Heart right ventricle (tissue), 16 donors: ENCODE results near the gene SASH1. TPM values are rescaled to one million over a fixed set of nuclear protein-coding genes. Genes with fewer than 3 reads are reported as not detected.
A peak's percentile ranks its signal among the peaks of the same experiment; 100 is the strongest.

Experiments
- ATAC-seq, 8 donors: fragments of 200-7000 bp; cut with Tn5 transposase; one replicate each; pipeline ENCODE4 v1.9.1; 2020; ENCODE audit warnings: mild to moderate bottlenecking in 8 of 8, moderate library complexity in 8 of 8, moderate number of reproducible peaks in 1 of 8
- DNase-seq, 2 donors: peaks; one replicate each; pipeline ENCODE4 v3.0.0-alpha.2; 2020
- H3K27ac ChIP-seq, 10 donors: fragments of 200-600 bp; sonication (generic) in 2 of 10; one replicate each; pipeline versions ENCODE4 v1.5.0 to v1.8.0; 2020 to 2022; ENCODE audit warnings: mild to moderate bottlenecking in 3 of 10
- H3K27me3 ChIP-seq, 7 donors: fragments of 200-600 bp; one replicate each; pipeline ENCODE4 v1.8.0; 2021 to 2022; ENCODE audit warnings: mild to moderate bottlenecking in 2 of 7
- H3K36me3 ChIP-seq, 9 donors: fragments of 200-600 bp; sonication (generic) in 1 of 9; one replicate each; pipeline versions ENCODE4 v1.5.0 to v1.8.0; 2020 to 2022; ENCODE audit warnings: mild to moderate bottlenecking in 2 of 9
- H3K4me1 ChIP-seq, 9 donors: fragments of 200-600 bp; sonication (generic) in 1 of 9; one replicate each; pipeline versions ENCODE4 v1.5.0 to v1.8.0; 2020 to 2022; ENCODE audit warnings: mild to moderate bottlenecking in 4 of 9
- H3K4me3 ChIP-seq, 10 donors: fragments of 200-600 bp; sonication (generic) in 2 of 10; one replicate each; pipeline versions ENCODE4 v1.5.0 to v1.8.0; 2020 to 2022; ENCODE audit warnings: mild to moderate bottlenecking in 7 of 10, moderate library complexity in 2 of 10
- H3K9me3 ChIP-seq, 11 donors: fragments of 200-600 bp in 10 of 11; sonication (generic) in 2 of 11; one replicate each; pipeline versions ENCODE4 v1.5.0 to v1.8.0; 2013 to 2022; ENCODE audit warnings: mild to moderate bottlenecking in 2 of 11, control low read depth in 1 of 11, moderate library complexity in 1 of 11
- WGBS, 2 donors: extraction: QIAGEN DNeasy Blood & Tissue Kit; methylation state at CpG; one replicate each; pipeline ENCODE4 v1.1.7; 2013; ENCODE audit warnings: inconsistent platforms in 1 of 2; 5-methylcytosine and 5-hydroxymethylcytosine counted together
- intact Hi-C, 10 donors: fragments of 100-400 bp; cut with DNase I; formaldehyde crosslinking; loops; one replicate each; pipeline versions ENCODE4 v1.11.1 to v1.14.2; 2022
- polyA plus RNA-seq, 2 donors: library from polyadenylated mRNA; stranded (reverse); fragments of 200-250 nt; gene quantifications; one replicate each; pipeline ENCODE4 v1.2.3, GENCODE V29; 2013
- total RNA-seq, 10 donors: library from RNA; stranded (reverse); fragmentation: NEBNext Ultra II Directional in 3 of 10; extraction: Animal tissue kit (Norgen Biotek cat#: 25700) in 3 of 10; gene quantifications; one replicate each; pipeline versions ENCODE4 v1.2.1 to v1.2.4, GENCODE V29; 2021 to 2023
- TF ChIP-seq, protein P1 (sequence below), 9 donors: fragments of 200-600 bp; sonication (generic) in 2 of 9; IDR thresholded peaks; one replicate each; pipeline versions ENCODE4 v1.5.0 to v1.8.0; 2021 to 2022; ENCODE audit warnings: antibody characterized with exemption in 9 of 9, mild to moderate bottlenecking in 5 of 9, moderate library complexity in 1 of 9
- donor health status: Arrhythmogenic right ventricular cardiomyopathy.
- donor health status: ischemic (EF 13 %, LVEDD 7.1; RV severe dilation, severe dysfunction).
- donor health status: healthy with polysubstance abuse.
- donor health status: DM: no; HTN: yes; CAD: no.
- donor health status: DM: no; HTN: no; CAD: no.
- donor health status: ischemic (EF 25% LVEDD 6.9; RV normal size, moderate dysfunction).
- donor health status: ischemic (EF 25% LVEDD 5.7; RV mildly dilated, moderate dysfunction).
- donor health status: healthy.
- donor health status: DM: yes; HTN: yes; CAD: no.
- donor health status: Ischemic cardiomyopathy.
- donor health status: ischemic (EF 35%, LVEDD 5.7; RV mildly dilated, moderate dysfunction).
- donor health status: nonischemic (EF 11% LVEDD 7.7; RV severe dilation, severe dysfunction).
- donor health status: DM: yes; HTN: yes; CAD: no.
- donor health status: PGD.
- donor health status: ischemic (EF 29% LVEDD 5.4; RV normal size, mild dysfunction).
- donor health status: nonischemic (EF 23%, LVEDD 6.1; RV moderate dilation, normal function).

SASH1 gene
- total and polyA plus RNA-seq, 12 donors = 6.9 to 47.1 (median 25.9) TPM

DNA sequence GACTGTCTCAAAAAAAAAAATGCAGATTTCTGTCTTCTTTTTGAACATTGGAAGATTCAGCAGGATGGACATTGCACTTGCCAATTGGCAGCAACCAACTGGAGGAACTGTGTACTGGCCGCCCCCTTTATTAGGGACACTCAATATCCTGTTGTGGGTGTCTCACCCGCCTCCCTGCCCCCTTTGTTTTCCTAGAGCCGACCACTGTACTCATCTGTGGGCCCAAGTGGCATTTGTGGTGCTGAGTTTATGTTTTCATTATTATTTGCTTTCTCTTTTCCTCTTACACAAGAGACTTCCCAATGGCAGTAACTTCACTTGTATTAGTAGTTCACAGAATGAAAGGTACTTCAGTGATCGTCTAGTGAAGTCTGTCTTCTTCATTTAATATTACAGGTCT is 125.3 kb downstream of the SASH1 start:
- Histone ChIP-seq H3K9me3 (no peaks in the 10 kb centered on the region), H3K27ac (no peak overlapping the region), H3K27me3 (no peaks in the 10 kb centered on the region), H3K4me1 (peaks cover 3 to 70% (median 48%) of the 10 kb centered on the region in 9 donors), H3K4me3 (no peak overlapping the region), H3K36me3 (peaks cover 0 to 20% (median 0%) of the 10 kb centered on the region in 9 donors)
- no peak for DNase-seq
- no peak for ATAC-seq
- TF ChIP-seq, protein P1, sequence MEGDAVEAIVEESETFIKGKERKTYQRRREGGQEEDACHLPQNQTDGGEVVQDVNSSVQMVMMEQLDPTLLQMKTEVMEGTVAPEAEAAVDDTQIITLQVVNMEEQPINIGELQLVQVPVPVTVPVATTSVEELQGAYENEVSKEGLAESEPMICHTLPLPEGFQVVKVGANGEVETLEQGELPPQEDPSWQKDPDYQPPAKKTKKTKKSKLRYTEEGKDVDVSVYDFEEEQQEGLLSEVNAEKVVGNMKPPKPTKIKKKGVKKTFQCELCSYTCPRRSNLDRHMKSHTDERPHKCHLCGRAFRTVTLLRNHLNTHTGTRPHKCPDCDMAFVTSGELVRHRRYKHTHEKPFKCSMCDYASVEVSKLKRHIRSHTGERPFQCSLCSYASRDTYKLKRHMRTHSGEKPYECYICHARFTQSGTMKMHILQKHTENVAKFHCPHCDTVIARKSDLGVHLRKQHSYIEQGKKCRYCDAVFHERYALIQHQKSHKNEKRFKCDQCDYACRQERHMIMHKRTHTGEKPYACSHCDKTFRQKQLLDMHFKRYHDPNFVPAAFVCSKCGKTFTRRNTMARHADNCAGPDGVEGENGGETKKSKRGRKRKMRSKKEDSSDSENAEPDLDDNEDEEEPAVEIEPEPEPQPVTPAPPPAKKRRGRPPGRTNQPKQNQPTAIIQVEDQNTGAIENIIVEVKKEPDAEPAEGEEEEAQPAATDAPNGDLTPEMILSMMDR (IDR thresholded peaks at IDR 0.05) = no peak
- intact Hi-C loops = loop anchor here in 7 of 10 donors (5.0 to 10.0 kb wide), 9 partner anchors 39 to 963 kb away; partner anchors contain the start of genes SASH1 (in 2 of the 7) and SAMD5 (in 1 of the 7)
- WGBS, 2 donors = 57 to 75% methylated on average over 4 of the region's 4 CpGs

- DNase-seq (no peak), ATAC-seq (no peak)
- peaks cover 0 to 42% (median 11%) of the 10 kb centered on the region in 9 donors for H3K36me3 ChIP-seq
- no peaks in the 10 kb centered on the region for H3K27me3 ChIP-seq
- peak overlapping the region in 1 of 10 donors; percentile 9 for H3K27ac ChIP-seq
- WGBS, 2 donors = 87% methylated on average over 8 of the region's 8 CpGs
- H3K9me3 ChIP-seq = no peaks in the 10 kb centered on the region
- TF ChIP-seq, protein P1 (IDR thresholded peaks at IDR 0.05) = no peak
- peaks cover 3 to 52% (median 26%) of the 10 kb centered on the region in 9 donors for H3K4me1 ChIP-seq
- intact Hi-C loops = no loop called here
- H3K4me3 ChIP-seq = no peak overlapping the region
Observed at GRCh38 chr6:148470156-148470555, 127.5 kb downstream of the SASH1 start.

GRCh38 chr6:148470606-148471465 is 128.2 kb downstream of the SASH1 start:
- TF ChIP-seq, protein P1 (IDR thresholded peaks at IDR 0.05) = peak in 1 of 9 donors; percentile 4
- Histone ChIP-seq H3K36me3 (peaks cover 0 to 49% (median 18%) of the 10 kb centered on the region in 9 donors), H3K4me3 (no peak overlapping the region), H3K4me1 (peaks cover 0 to 45% (median 20%) of the 10 kb centered on the region in 9 donors), H3K27me3 (no peaks in the 10 kb centered on the region), H3K9me3 (no peaks in the 10 kb centered on the region), H3K27ac (peak overlapping the region in 7 of 10 donors; percentile 31 to 67 (median 45))
- intact Hi-C loops = no loop called here
- WGBS, 2 donors = 89 to 91% methylated on average over 10 of the region's 10 CpGs
- no peak for DNase-seq
- no peak for ATAC-seq

GRCh38 chr6:148471624-148472159 is 129.1 kb downstream of the SASH1 start:
- DNase-seq (peak in 1 of 2 donors; percentile 24), ATAC-seq (peak in 7 of 8 donors; percentile 18 to 58 (median 38))
- 48 to 59% methylated on average over 9 of the region's 9 CpGs for WGBS, 2 donors
- TF ChIP-seq, protein P1 (IDR thresholded peaks at IDR 0.05) = no peak
- Histone ChIP-seq H3K36me3 (peaks cover 0 to 57% (median 20%) of the 10 kb centered on the region in 9 donors), H3K4me3 (peak overlapping the region in 1 of 10 donors; percentile 23), H3K27ac (peak overlapping the region in 8 of 10 donors; percentile 31 to 67 (median 52)), H3K4me1 (peaks cover 0 to 37% (median 12%) of the 10 kb centered on the region in 9 donors), H3K27me3 (no peaks in the 10 kb centered on the region), H3K9me3 (no peaks in the 10 kb centered on the region)
- intact Hi-C loops = no loop called here
